Transverse colon (tissue), 4 donors: ENCODE data around the gene NUDT21. TPM values are rescaled to one million over a fixed set of nuclear protein-coding genes. Genes with fewer than 3 reads are reported as not detected.
"Not testable (repeated sequence)": the region's sequence is repeated elsewhere in the genome, so short reads cannot be mapped to it uniquely, and the experiment has no call there.

Experiments used
- DNase-seq: peaks from one replicate; pipeline ENCODE4 v3.0.0-alpha.2; 2019
- H3K27ac ChIP-seq, 4 donors: fragments of 200-600 bp; sonication (generic); 2 replicates each; pipeline ENCODE4 v1.5.1; 2016 to 2018; ENCODE audit warnings: inconsistent platforms in 4 of 4
- H3K27me3 ChIP-seq: fragments of 200-600 bp; sonication (generic); 2 replicates; pipeline ENCODE4 v1.5.1; 2017; ENCODE audit warnings: inconsistent platforms
- H3K36me3 ChIP-seq, 4 donors: fragments of 200-600 bp; sonication (generic); 2 replicates each; pipeline ENCODE4 v1.5.1; 2017 to 2019; ENCODE audit warnings: inconsistent platforms in 4 of 4
- H3K4me1 ChIP-seq, 4 donors: fragments of 200-600 bp; sonication (generic); 2 replicates each; pipeline ENCODE4 v1.5.1; 2017 to 2020; ENCODE audit warnings: inconsistent platforms in 4 of 4
- H3K4me3 ChIP-seq, 4 donors: fragments of 200-600 bp; sonication (generic); 1 replicate in 1 of 4; 2 replicates in 3 of 4; pipeline versions ENCODE4 v1.5.1 to v1.6.1; 2017 to 2019; ENCODE audit warnings: inconsistent platforms in 4 of 4
- H3K9me3 ChIP-seq, 2 donors: fragments of 200-600 bp; sonication (generic); 2 replicates each; pipeline ENCODE4 v1.5.1; 2017 to 2019; ENCODE audit warnings: inconsistent platforms in 2 of 2
- EP300 ChIP-seq: sonication (generic); formaldehyde crosslinking; IDR thresholded peaks from one replicate; pipeline ENCODE4 v1.6.1; 2017; ENCODE audit warnings: antibody characterized with exemption, low read depth
- POLR2A ChIP-seq: fragments of 450-650 bp; IDR thresholded peaks from one replicate; pipeline ENCODE4 v1.6.1; 2016; ENCODE audit warnings: antibody characterized with exemption, mild to moderate bottlenecking, moderate library complexity
- POLR2AphosphoS5 ChIP-seq, 3 donors: sonication (generic); formaldehyde crosslinking; IDR thresholded peaks; one replicate each; pipeline ENCODE4 v1.6.1; 2016; ENCODE audit warnings: antibody characterized with exemption in 3 of 3
- WGBS, 2 donors: methylation state at CpG; one replicate each; pipeline ENCODE4 v1.1.5; 2018; ENCODE audit warnings: low coverage in 1 of 2; 5-methylcytosine and 5-hydroxymethylcytosine counted together
- in situ Hi-C, 4 donors: fragments of 200-750 bp; cut with MboI; loops; one replicate each; pipeline versions ENCODE4 v1.15.0 to v1.15.1; 2017; ENCODE audit warnings: low sequenced_read_pairs in 3 of 4, low pct_ligation_motif_present in 1 of 4, low pct_unique_long_range_greater_than_20kb in 1 of 4
- intact Hi-C: fragments of 100-400 bp; cut with DNase I; formaldehyde crosslinking; loops from one replicate; pipeline ENCODE4 v1.15.1; 2023; ENCODE audit warnings: low total_unique reads
- total RNA-seq, 4 donors: library from RNA; depleted of rRNA; stranded (reverse); fragments of >200 nt; gene quantifications; one replicate each; pipeline ENCODE4 v1.1.0, GENCODE V29; 2016
- TF ChIP-seq, protein P1 (sequence below), 5 experiments: fragments of 200-600 bp in 3 of 5; fragments of 450-650 bp in 2 of 5; sonication (generic) in 3 of 5; IDR thresholded peaks; 1 replicate in 2 of 5; 2 replicates in 3 of 5; pipeline ENCODE4 v1.5.1; 2016 to 2017; ENCODE audit warnings: antibody characterized with exemption in 5 of 5, inconsistent platforms in 3 of 5, mild to moderate bottlenecking in 2 of 5, moderate library complexity in 1 of 5

Gene NUDT21
- total RNA-seq, 4 donors from 2014 or later, result 7.5 to 41.9 (median 23.0) TPM

- Histone ChIP-seq H3K4me3 (no peak overlapping the region), H3K4me1 (no peaks in the 10 kb centered on the region), H3K9me3 (no peaks in the 10 kb centered on the region), H3K27ac (no peak overlapping the region), H3K36me3 (peaks cover 0 to 57% (median 16%) of the 10 kb centered on the region in 4 donors), H3K27me3 (no peaks in the 10 kb centered on the region)
- in situ Hi-C loops, result no loop called here
- WGBS, 2 donors, result 70 to 71% methylated on average over 5 of the region's 5 CpGs
- intact Hi-C loops, result no loop called here
- no peak for DNase-seq
- TF ChIP-seq POLR2A (no peak), EP300 (no peak), POLR2AphosphoS5 (IDR thresholded peaks at IDR 0.05) (no peak)
- TF ChIP-seq, protein P1, sequence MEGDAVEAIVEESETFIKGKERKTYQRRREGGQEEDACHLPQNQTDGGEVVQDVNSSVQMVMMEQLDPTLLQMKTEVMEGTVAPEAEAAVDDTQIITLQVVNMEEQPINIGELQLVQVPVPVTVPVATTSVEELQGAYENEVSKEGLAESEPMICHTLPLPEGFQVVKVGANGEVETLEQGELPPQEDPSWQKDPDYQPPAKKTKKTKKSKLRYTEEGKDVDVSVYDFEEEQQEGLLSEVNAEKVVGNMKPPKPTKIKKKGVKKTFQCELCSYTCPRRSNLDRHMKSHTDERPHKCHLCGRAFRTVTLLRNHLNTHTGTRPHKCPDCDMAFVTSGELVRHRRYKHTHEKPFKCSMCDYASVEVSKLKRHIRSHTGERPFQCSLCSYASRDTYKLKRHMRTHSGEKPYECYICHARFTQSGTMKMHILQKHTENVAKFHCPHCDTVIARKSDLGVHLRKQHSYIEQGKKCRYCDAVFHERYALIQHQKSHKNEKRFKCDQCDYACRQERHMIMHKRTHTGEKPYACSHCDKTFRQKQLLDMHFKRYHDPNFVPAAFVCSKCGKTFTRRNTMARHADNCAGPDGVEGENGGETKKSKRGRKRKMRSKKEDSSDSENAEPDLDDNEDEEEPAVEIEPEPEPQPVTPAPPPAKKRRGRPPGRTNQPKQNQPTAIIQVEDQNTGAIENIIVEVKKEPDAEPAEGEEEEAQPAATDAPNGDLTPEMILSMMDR (IDR thresholded peaks at IDR 0.05), result no peak
Observed at GRCh38 chr16:56400458-56400857, 50.7 kb downstream of the NUDT21 start.

DNA sequence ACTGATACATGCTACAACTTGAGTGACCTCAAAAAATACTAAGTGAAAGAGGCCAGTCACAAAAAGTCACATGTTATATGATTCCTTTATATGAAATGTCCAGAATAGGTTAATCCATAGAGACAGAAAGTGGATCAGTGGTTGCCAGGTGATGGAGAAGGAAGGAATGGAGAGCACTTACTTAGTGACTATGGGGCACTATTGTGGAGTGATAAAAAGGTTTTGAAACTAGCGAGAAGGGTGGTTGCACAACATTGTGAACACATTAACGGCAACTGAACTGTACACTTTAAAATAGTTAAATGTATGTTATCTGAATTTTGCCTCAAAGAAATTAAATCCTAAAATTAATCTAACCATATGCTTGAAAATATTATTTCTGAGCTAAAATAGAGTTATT lies 51.6 kb downstream of the NUDT21 start:
- no peaks in the 10 kb centered on the region for H3K27me3 ChIP-seq
- no peak overlapping the region for H3K4me3 ChIP-seq
- peaks cover 0 to 47% (median 13%) of the 10 kb centered on the region in 4 donors for H3K36me3 ChIP-seq
- TF ChIP-seq, protein P1 (IDR thresholded peaks at IDR 0.05), result no peak
- TF ChIP-seq POLR2A, result no peak
- TF ChIP-seq POLR2AphosphoS5 (IDR thresholded peaks at IDR 0.05), result no peak
- TF ChIP-seq EP300, result no peak
- DNase-seq, result no peak
- no peaks in the 10 kb centered on the region for H3K4me1 ChIP-seq
- H3K27ac ChIP-seq, result no peak overlapping the region
- intact Hi-C loops (no loop called here), in situ Hi-C loops (no loop called here)
- 83 to 94% methylated on average over 1 to 2 of the region's 2 CpGs for WGBS, 2 donors
- no peaks in the 10 kb centered on the region for H3K9me3 ChIP-seq

DNA sequence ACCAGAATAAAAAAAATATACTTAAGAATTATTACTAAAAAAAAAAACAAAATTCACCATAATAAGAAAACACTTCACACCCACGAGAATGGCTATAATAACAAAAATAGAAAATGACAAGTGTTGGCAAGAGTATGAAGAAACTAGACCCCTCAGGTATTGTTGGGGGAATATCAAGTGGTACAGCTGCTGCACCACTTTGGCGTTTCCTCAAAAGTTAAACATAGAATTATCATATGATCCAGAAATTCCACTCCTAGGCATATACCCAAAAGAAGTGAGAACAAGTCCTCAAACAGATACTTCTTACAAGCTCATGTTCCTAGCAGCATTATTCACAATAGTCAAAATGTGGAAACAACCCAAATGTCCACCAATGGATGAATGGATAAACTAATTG lies 52.1 kb downstream of the NUDT21 start:
- TF ChIP-seq EP300, result no peak
- TF ChIP-seq POLR2A, result no peak
- TF ChIP-seq, protein P1 (IDR thresholded peaks at IDR 0.05), result no peak
- no peak for TF ChIP-seq POLR2AphosphoS5 (IDR thresholded peaks at IDR 0.05)
- no peaks in the 10 kb centered on the region for H3K4me1 ChIP-seq
- H3K4me3 ChIP-seq, result no peak overlapping the region
- in situ Hi-C loops, result no loop called here
- WGBS, 2 donors, result 75 to 78% methylated on average over 2 of the region's 2 CpGs
- no peak overlapping the region for H3K27ac ChIP-seq
- DNase-seq, result no peak
- peaks cover 0 to 43% (median 12%) of the 10 kb centered on the region in 4 donors for H3K36me3 ChIP-seq
- intact Hi-C loops, result no loop called here
- no peaks in the 10 kb centered on the region for H3K9me3 ChIP-seq
- H3K27me3 ChIP-seq, result no peaks in the 10 kb centered on the region

GRCh38 chr16:56396724-56397123 lies 54.4 kb downstream of the NUDT21 start:
- in situ Hi-C loops, H3K4me1 ChIP-seq: not testable (repeated sequence)

GRCh38 chr16:56389554-56389953 lies 61.6 kb downstream of the NUDT21 start:
- 79 to 93% methylated on average over 3 of the region's 3 CpGs for WGBS, 2 donors
- H3K4me3 ChIP-seq, result no peak overlapping the region
- H3K27ac ChIP-seq, result no peak overlapping the region
- no peaks in the 10 kb centered on the region for H3K9me3 ChIP-seq
- no peaks in the 10 kb centered on the region for H3K4me1 ChIP-seq
- H3K36me3 ChIP-seq, result peaks cover 0 to 39% (median 15%) of the 10 kb centered on the region in 4 donors
- H3K27me3 ChIP-seq, result no peaks in the 10 kb centered on the region
- DNase-seq, result no peak
- intact Hi-C loops (no loop called here), in situ Hi-C loops (no loop called here)
- TF ChIP-seq POLR2AphosphoS5 (IDR thresholded peaks at IDR 0.05), result no peak
- no peak for TF ChIP-seq EP300
- no peak for TF ChIP-seq POLR2A

More at GRCh38 chr16:56396724-56397123, 54.4 kb downstream of the NUDT21 start:
- 86 to 100% methylated on average over 3 of the region's 3 CpGs for WGBS, 2 donors
- DNase-seq, intact Hi-C loops, H3K9me3 ChIP-seq, H3K27ac ChIP-seq, H3K27me3 ChIP-seq, H3K4me3 ChIP-seq: not testable (repeated sequence)
- peaks cover 0 to 22% (median 5%) of the 10 kb centered on the region in 4 donors for H3K36me3 ChIP-seq
